ENCODE measurements around the gene TBC1D5. TPM values are rescaled to one million over a fixed set of nuclear protein-coding genes. Genes with fewer than 3 reads are reported as not detected.

Gene TBC1D5
- total RNA-seq, 1 donor from 2014 or later = 67.1 TPM

- DNase-seq (ENCODE audit: low read depth) (no peak), FAIRE-seq (no peak)
- no peak for TF ChIP-seq CTCF (IDR thresholded peaks at IDR 0.05; ENCODE audit: insufficient read depth, low read length, severe bottlenecking)
- Histone ChIP-seq H3K36me3 (ENCODE audit: control insufficient read depth, insufficient read depth, low read length) (no peaks in the 10 kb centered on the region), H3K4me3 (ENCODE audit: low read depth, low read length) (no peak overlapping the region), H3K27me3 (ENCODE audit: control insufficient read depth, insufficient read depth, low read length) (no peaks in the 10 kb centered on the region)
Observed at GRCh38 chr3:17607905-17608304, 134.5 kb downstream of the TBC1D5 start.

- H3K4me3 ChIP-seq (ENCODE audit: low read depth, low read length) = no peak overlapping the region
- DNase-seq (ENCODE audit: low read depth) (no peak), FAIRE-seq (no peak)
- H3K36me3 ChIP-seq (ENCODE audit: control insufficient read depth, insufficient read depth, low read length) = no peaks in the 10 kb centered on the region
- TF ChIP-seq CTCF (IDR thresholded peaks at IDR 0.05; ENCODE audit: insufficient read depth, low read length, severe bottlenecking) = no peak
- H3K27me3 ChIP-seq (ENCODE audit: control insufficient read depth, insufficient read depth, low read length) = no peaks in the 10 kb centered on the region
Observed at GRCh38 chr3:17605934-17606333, 136.5 kb downstream of the TBC1D5 start.

- DNase-seq (ENCODE audit: low read depth) (peak; percentile 94), FAIRE-seq (no peak)
- Histone ChIP-seq H3K4me3 (ENCODE audit: low read depth, low read length) (no peak overlapping the region), H3K36me3 (ENCODE audit: control insufficient read depth, insufficient read depth, low read length) (no peaks in the 10 kb centered on the region), H3K27me3 (ENCODE audit: control insufficient read depth, insufficient read depth, low read length) (no peaks in the 10 kb centered on the region)
- no peak for TF ChIP-seq CTCF (IDR thresholded peaks at IDR 0.05; ENCODE audit: insufficient read depth, low read length, severe bottlenecking)
Observed at GRCh38 chr3:17605032-17605431, 137.4 kb downstream of the TBC1D5 start.

GRCh38 chr3:17602126-17602525 is 140.3 kb downstream of the TBC1D5 start:
- Histone ChIP-seq H3K4me3 (ENCODE audit: low read depth, low read length) (no peak overlapping the region), H3K36me3 (ENCODE audit: control insufficient read depth, insufficient read depth, low read length) (no peaks in the 10 kb centered on the region), H3K27me3 (ENCODE audit: control insufficient read depth, insufficient read depth, low read length) (no peaks in the 10 kb centered on the region)
- no peak for TF ChIP-seq CTCF (IDR thresholded peaks at IDR 0.05; ENCODE audit: insufficient read depth, low read length, severe bottlenecking)
- FAIRE-seq (no peak), DNase-seq (ENCODE audit: low read depth) (peak; percentile 83)

- no peak for TF ChIP-seq CTCF (IDR thresholded peaks at IDR 0.05; ENCODE audit: insufficient read depth, low read length, severe bottlenecking)
- Histone ChIP-seq H3K27me3 (ENCODE audit: control insufficient read depth, insufficient read depth, low read length) (no peaks in the 10 kb centered on the region), H3K36me3 (ENCODE audit: control insufficient read depth, insufficient read depth, low read length) (no peaks in the 10 kb centered on the region), H3K4me3 (ENCODE audit: low read depth, low read length) (no peak overlapping the region)
- DNase-seq (ENCODE audit: low read depth) (no peak), FAIRE-seq (no peak)
Observed at GRCh38 chr3:17592956-17593355, 149.5 kb downstream of the TBC1D5 start.

GRCh38 chr3:17590465-17590864 is 152.0 kb downstream of the TBC1D5 start:
- no peak for TF ChIP-seq CTCF (IDR thresholded peaks at IDR 0.05; ENCODE audit: insufficient read depth, low read length, severe bottlenecking)
- no peak for FAIRE-seq
- H3K4me3 ChIP-seq (ENCODE audit: low read depth, low read length) = no peak overlapping the region
- no peaks in the 10 kb centered on the region for H3K27me3 ChIP-seq (ENCODE audit: control insufficient read depth, insufficient read depth, low read length)
- DNase-seq (ENCODE audit: low read depth) = no peak
- H3K36me3 ChIP-seq (ENCODE audit: control insufficient read depth, insufficient read depth, low read length) = no peaks in the 10 kb centered on the region

All from bronchial epithelial cell (primary cell).